ENCODE data around the gene PHB1. TPM values are rescaled to one million over a fixed set of nuclear protein-coding genes. Genes with fewer than 3 reads are reported as not detected.

PHB1 gene
- total RNA-seq, 1 donor from 2014 or later, result 114 TPM

DNA sequence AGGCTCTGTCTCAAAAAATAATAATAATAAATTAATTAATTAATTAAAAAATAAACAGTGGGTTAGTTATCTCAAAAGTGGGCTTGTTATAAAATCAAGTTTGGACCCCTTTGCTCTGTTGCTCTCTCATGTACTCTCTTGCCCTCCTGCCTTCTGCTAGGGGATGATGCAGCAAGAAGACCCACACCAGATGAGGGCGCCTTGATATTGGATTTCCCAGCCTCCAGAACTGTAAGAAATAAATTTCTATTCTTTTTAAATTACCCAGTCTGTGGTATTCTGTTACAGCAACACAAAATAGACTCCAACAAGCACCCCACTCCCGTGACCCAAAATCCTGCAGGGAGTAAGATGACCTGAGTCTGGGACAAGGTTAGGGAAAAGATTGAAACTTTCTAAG is 50.6 kb downstream of the PHB1 start:
- TF ChIP-seq, protein P1, sequence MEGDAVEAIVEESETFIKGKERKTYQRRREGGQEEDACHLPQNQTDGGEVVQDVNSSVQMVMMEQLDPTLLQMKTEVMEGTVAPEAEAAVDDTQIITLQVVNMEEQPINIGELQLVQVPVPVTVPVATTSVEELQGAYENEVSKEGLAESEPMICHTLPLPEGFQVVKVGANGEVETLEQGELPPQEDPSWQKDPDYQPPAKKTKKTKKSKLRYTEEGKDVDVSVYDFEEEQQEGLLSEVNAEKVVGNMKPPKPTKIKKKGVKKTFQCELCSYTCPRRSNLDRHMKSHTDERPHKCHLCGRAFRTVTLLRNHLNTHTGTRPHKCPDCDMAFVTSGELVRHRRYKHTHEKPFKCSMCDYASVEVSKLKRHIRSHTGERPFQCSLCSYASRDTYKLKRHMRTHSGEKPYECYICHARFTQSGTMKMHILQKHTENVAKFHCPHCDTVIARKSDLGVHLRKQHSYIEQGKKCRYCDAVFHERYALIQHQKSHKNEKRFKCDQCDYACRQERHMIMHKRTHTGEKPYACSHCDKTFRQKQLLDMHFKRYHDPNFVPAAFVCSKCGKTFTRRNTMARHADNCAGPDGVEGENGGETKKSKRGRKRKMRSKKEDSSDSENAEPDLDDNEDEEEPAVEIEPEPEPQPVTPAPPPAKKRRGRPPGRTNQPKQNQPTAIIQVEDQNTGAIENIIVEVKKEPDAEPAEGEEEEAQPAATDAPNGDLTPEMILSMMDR (IDR thresholded peaks at IDR 0.05), result no peak
- no peaks in the 10 kb centered on the region for H3K36me3 Mint-ChIP-seq (ENCODE audit: low read depth)
- no peak overlapping the region for H3K27ac Mint-ChIP-seq (ENCODE audit: unreplicated experiment)
- H3K9me3 Mint-ChIP-seq (ENCODE audit: low read depth), result no peaks in the 10 kb centered on the region
- no peak for DNase-seq (ENCODE audit: low spot score)
- H3K27me3 Mint-ChIP-seq (ENCODE audit: low read depth), result no peaks in the 10 kb centered on the region
- H3K4me3 Mint-ChIP-seq (ENCODE audit: unreplicated experiment), result no peak overlapping the region
- H3K4me1 Mint-ChIP-seq (ENCODE audit: low read depth), result peaks cover 26% of the 10 kb centered on the region

DNA sequence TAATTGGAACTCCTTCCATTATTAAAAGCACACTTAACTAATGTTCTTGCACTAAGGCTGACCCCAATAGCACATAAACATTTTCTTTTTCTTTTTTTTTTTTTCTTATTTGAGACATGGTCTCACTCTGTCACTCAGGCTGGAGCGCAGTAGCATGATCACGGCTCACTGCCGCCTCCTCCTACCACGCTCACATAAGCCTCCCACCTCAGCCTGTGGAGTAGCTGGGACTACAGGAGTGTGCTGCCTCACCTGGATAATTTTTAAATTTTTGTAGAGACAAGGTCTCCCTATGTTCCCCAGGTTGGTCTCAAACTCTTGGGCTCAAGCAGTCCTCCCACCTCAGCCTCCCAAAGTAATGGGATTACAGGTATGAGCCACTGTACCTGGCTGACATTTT is 51.4 kb downstream of the PHB1 start:
- H3K27ac Mint-ChIP-seq (ENCODE audit: unreplicated experiment), result peak overlapping the region; percentile 39
- no peaks in the 10 kb centered on the region for H3K36me3 Mint-ChIP-seq (ENCODE audit: low read depth)
- H3K4me3 Mint-ChIP-seq (ENCODE audit: unreplicated experiment), result no peak overlapping the region
- no peaks in the 10 kb centered on the region for H3K27me3 Mint-ChIP-seq (ENCODE audit: low read depth)
- no peaks in the 10 kb centered on the region for H3K9me3 Mint-ChIP-seq (ENCODE audit: low read depth)
- no peak for DNase-seq (ENCODE audit: low spot score)
- TF ChIP-seq, protein P1 (IDR thresholded peaks at IDR 0.05), result no peak
- H3K4me1 Mint-ChIP-seq (ENCODE audit: low read depth), result peaks cover 34% of the 10 kb centered on the region

DNA sequence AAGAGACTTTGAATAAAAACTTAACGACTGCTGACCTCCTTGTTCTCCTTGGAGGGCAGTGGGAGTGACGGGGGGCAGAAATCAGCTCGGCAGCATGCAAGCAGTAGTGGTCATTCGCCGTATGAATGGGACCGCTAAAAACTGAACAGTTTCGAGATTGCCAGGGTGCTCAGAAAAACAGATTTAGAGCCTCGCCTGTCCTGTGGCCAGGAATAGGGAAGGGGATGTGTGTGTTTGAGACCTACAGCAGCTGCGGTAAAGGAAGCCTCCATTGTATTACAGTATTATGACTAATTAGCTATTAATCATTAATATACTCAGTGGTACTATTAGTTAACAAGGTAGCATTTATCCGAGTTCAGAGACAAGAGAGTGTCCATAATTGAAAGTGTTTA is 52.0 kb downstream of the PHB1 start:
- peak overlapping the region; percentile 88 for H3K27ac Mint-ChIP-seq (ENCODE audit: unreplicated experiment)
- H3K4me3 Mint-ChIP-seq (ENCODE audit: unreplicated experiment), result peak overlapping the region; percentile 71
- H3K27me3 Mint-ChIP-seq (ENCODE audit: low read depth), result no peaks in the 10 kb centered on the region
- DNase-seq (ENCODE audit: low spot score), result no peak
- H3K4me1 Mint-ChIP-seq (ENCODE audit: low read depth), result peaks cover 37% of the 10 kb centered on the region
- no peaks in the 10 kb centered on the region for H3K36me3 Mint-ChIP-seq (ENCODE audit: low read depth)
- TF ChIP-seq, protein P1 (IDR thresholded peaks at IDR 0.05), result no peak
- no peaks in the 10 kb centered on the region for H3K9me3 Mint-ChIP-seq (ENCODE audit: low read depth)

DNA sequence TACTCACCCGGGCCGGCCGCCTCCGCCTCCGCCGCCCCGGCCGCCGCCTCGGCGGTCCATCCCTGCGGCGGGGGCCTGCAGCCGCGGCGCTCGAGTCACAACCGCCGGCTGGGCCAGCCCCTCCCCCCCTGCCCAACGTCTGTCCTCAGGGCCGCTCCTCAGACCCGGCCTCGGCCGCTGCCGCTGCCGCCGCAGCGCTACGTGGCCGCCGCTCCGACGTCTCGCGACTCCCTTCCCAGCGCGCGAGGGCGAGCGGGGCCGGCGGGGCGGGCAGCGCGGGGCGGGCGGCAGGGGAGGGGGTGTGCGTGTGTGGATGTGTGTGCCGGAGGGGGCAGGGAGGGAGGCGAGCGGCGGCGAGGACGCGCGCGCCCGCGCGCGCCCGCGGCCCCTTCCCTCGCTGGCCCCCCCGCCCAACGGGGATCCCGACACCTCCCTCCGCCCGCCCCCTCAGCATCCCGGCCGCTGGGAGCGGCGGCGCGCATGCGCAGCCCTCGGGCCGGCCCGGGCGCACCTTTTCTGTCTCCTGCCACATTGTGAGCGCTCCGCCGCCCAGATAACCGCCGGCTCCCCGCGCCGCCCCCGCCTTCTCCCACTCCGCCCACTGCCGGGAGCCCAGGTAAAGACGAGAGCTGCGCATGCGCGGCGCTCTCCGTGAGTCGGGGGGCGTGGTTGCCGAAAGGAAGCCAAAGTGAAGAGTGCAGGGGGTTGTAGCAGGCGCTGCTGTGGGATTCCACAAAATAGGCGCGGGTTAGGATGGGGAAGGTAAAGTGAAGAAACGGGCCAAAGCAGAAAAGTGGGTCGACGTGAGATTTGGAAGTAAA is 52.6 kb downstream of the PHB1 start, which contains the start of gene ZNF652:
Gene ZNF652, minus strand, starts transcription at position 349 of the 821 bp plus-strand sequence. CDS start 44,525 bp downstream, outside the sequence.
- peak within 1 kb of the TSS; percentile 88 for H3K27ac Mint-ChIP-seq (ENCODE audit: unreplicated experiment)
- peaks cover 37% of the 10 kb centered on the region for H3K4me1 Mint-ChIP-seq (ENCODE audit: low read depth)
- H3K9me3 Mint-ChIP-seq (ENCODE audit: low read depth), result no peaks in the 10 kb centered on the region
- no peaks in the 10 kb centered on the region for H3K27me3 Mint-ChIP-seq (ENCODE audit: low read depth)
- no peaks in the 10 kb centered on the region for H3K36me3 Mint-ChIP-seq (ENCODE audit: low read depth)
- TF ChIP-seq, protein P1 (IDR thresholded peaks at IDR 0.05), result no peak
- peak within 1 kb of the TSS; percentile 82 for H3K4me3 Mint-ChIP-seq (ENCODE audit: unreplicated experiment)
- no peak for DNase-seq (ENCODE audit: low spot score)

DNA sequence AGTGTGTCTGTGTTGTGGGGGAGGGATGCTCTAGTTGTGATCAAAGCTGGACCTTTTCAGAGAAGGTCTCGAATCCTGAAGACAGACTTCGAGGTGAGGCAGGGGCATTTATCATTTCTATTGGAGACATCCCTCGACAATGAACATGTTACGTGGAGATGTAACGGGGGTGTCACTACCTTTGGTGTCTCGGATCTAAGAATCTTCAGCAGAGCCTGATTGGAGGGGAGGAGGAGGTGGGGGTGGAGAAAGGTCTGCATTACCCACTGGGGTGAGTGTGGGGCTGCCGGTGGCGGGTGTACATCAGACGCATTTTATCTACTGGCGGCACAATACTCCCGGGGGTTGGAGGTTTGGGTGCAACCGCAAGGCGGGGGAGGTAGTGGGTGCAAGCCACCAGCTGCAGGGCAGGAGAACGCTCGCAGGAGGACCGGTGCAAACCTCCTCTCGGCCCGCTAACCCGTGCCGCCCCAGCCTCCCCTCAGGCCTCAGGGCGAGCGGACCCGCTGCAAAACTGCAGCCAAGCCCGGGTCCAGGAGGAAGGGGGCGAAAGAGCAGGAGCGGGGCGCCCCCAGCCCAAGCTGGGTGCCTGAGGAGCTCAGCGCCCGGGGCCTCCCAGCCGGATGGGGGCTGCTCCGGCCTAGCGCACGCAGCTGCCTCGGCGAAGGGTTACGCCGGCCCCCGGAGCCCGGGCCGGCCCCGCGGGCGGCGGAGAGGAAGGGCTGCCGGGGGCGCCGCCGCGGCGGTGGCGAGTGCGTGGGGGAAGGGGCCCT is 53.4 kb downstream of the PHB1 start:
- Mint-ChIP-seq H3K27ac (ENCODE audit: unreplicated experiment) (peak overlapping the region; percentile 84), H3K9me3 (ENCODE audit: low read depth) (no peaks in the 10 kb centered on the region), H3K4me3 (ENCODE audit: unreplicated experiment) (peak overlapping the region; percentile 82), H3K36me3 (ENCODE audit: low read depth) (no peaks in the 10 kb centered on the region), H3K4me1 (ENCODE audit: low read depth) (peaks cover 37% of the 10 kb centered on the region), H3K27me3 (ENCODE audit: low read depth) (no peaks in the 10 kb centered on the region)
- no peak for DNase-seq (ENCODE audit: low spot score)
- TF ChIP-seq, protein P1 (IDR thresholded peaks at IDR 0.05), result no peak

Data from chondrocyte (in vitro differentiated cells).